ENCODE measurements around the gene TMEM167A. TPM values are rescaled to one million over a fixed set of nuclear protein-coding genes. Genes with fewer than 3 reads are reported as not detected.

Gene TMEM167A
- total RNA-seq: 10 to 100 TPM; 33.8 to 37.1 TPM
- 43.6 TPM for polyA plus RNA-seq (2013, experiment 1 of 2)
- 43.2 TPM for polyA plus RNA-seq (2013, experiment 2 of 2)
- total RNA-seq: 52.3 to 202 (median 96.3) reads per million in 172 experiments

GRCh38 chr5:83076742-83077661 lies at the start of gene TMEM167A, which contains the start of gene XRCC4:
Gene TMEM167A (minus strand): TSS chr5:83077394. CDS start chr5:83077323, 71 bp downstream.
Gene XRCC4 (plus strand): TSS chr5:83077547. CDS start chr5:83104920, 27,373 bp downstream.
- peak within 1 kb of the TSS; percentile 94 for H3K4me3 Mint-ChIP-seq
- peaks cover 61% of the 10 kb centered on the region for H3K4me1 Mint-ChIP-seq (ENCODE audit: low read depth)
- Histone ChIP-seq H3K36me3 (ENCODE audit: insufficient read depth, low read length) (no peaks in the 10 kb centered on the region), H3K4me1 (ENCODE audit: insufficient read depth, low read length) (peaks cover 18% of the 10 kb centered on the region), H3K27me3 (ENCODE audit: control insufficient read depth in 1 of 2, insufficient read depth in 2 of 2, low read length in 2 of 2) (no peaks in the 10 kb centered on the region), H3K27ac (ENCODE audit: low read depth in 1 of 2, low read length in 2 of 2) (peak within 1 kb of the TSS; percentile 83 to 88), H3K9me3 (ENCODE audit: control insufficient read depth in 1 of 2, insufficient read depth in 1 of 2, low read length in 2 of 2) (no peaks in the 10 kb centered on the region), H3K4me3 (ENCODE audit: low read length) (peak within 1 kb of the TSS; percentile 76)
- no peaks in the 10 kb centered on the region for H3K27me3 Mint-ChIP-seq
- peak within 1 kb of the TSS; percentile 95 for H3K27ac Mint-ChIP-seq
- TF ChIP-seq CTCF (IDR thresholded peaks at IDR 0.05): no peak
- DNase-seq: peak; percentile 81 to 98 (median 89)
- H3K36me3 Mint-ChIP-seq (ENCODE audit: low read depth): peaks cover 45% of the 10 kb centered on the region
- H3K9me3 Mint-ChIP-seq: no peaks in the 10 kb centered on the region
- peak; percentile 98 for ATAC-seq (ENCODE audit: poor library complexity)
- CTCF ChIA-PET: no interaction called here
- intact Hi-C loops (cut with DNase I, micrococcal nuclease): loop anchor here (1.0 to 5.0 kb wide), 4 partner anchors 40 to 800 kb away; partner anchors contain the start of gene RPS23 (in 1 of the 2)
- POLR2A ChIA-PET: interaction anchor here (0.6 to 1.9 kb wide), 15 partner anchors 8 to 1775 kb away, joined by 3 to 9 read pairs (median 4); partner anchors contain the start of genes RPS23, SSBP2 and ZCCHC9

- DNase-seq: no peak
- H3K4me1 ChIP-seq (ENCODE audit: insufficient read depth, low read length): no peaks in the 10 kb centered on the region
- no peaks in the 10 kb centered on the region for H3K36me3 ChIP-seq (ENCODE audit: insufficient read depth, low read length)
- H3K36me3 Mint-ChIP-seq (ENCODE audit: low read depth): peaks cover 47% of the 10 kb centered on the region
- no peak overlapping the region for H3K27ac ChIP-seq (ENCODE audit: low read depth in 1 of 2, low read length in 2 of 2)
- TF ChIP-seq CTCF (IDR thresholded peaks at IDR 0.05): no peak
- CTCF ChIA-PET: interaction anchor here (0.6 kb wide), 1 partner anchor 132 kb away, joined by 6 read pairs; no protein-coding TSS in a partner anchor
- POLR2A ChIA-PET: no interaction called here
- H3K27me3 Mint-ChIP-seq: no peaks in the 10 kb centered on the region
- no peak overlapping the region for H3K27ac Mint-ChIP-seq
- H3K4me3 ChIP-seq (ENCODE audit: low read length): no peak overlapping the region
- H3K27me3 ChIP-seq (ENCODE audit: control insufficient read depth in 1 of 2, insufficient read depth in 2 of 2, low read length in 2 of 2): no peaks in the 10 kb centered on the region
- no peak overlapping the region for H3K4me3 Mint-ChIP-seq
- H3K9me3 ChIP-seq (ENCODE audit: control insufficient read depth in 1 of 2, insufficient read depth in 1 of 2, low read length in 2 of 2): no peaks in the 10 kb centered on the region
- peaks cover 7% of the 10 kb centered on the region for H3K9me3 Mint-ChIP-seq
- intact Hi-C loops (cut with DNase I, micrococcal nuclease): no loop called here
- no peaks in the 10 kb centered on the region for H3K4me1 Mint-ChIP-seq (ENCODE audit: low read depth)
- no peak for ATAC-seq (ENCODE audit: poor library complexity)
Measured at GRCh38 chr5:83126501-83126900, 49.3 kb upstream of the TMEM167A start.

GRCh38 chr5:83125560-83125959 lies 48.4 kb upstream of the TMEM167A start:
- no peak for TF ChIP-seq CTCF (IDR thresholded peaks at IDR 0.05)
- Mint-ChIP-seq H3K4me3 (no peak overlapping the region), H3K4me1 (ENCODE audit: low read depth) (no peaks in the 10 kb centered on the region), H3K36me3 (ENCODE audit: low read depth) (peaks cover 42% of the 10 kb centered on the region), H3K27ac (no peak overlapping the region), H3K27me3 (no peaks in the 10 kb centered on the region), H3K9me3 (peaks cover 2% of the 10 kb centered on the region)
- H3K4me1 ChIP-seq (ENCODE audit: insufficient read depth, low read length): no peaks in the 10 kb centered on the region
- H3K27me3 ChIP-seq (ENCODE audit: control insufficient read depth in 1 of 2, insufficient read depth in 2 of 2, low read length in 2 of 2): no peaks in the 10 kb centered on the region
- DNase-seq (no peak), ATAC-seq (ENCODE audit: poor library complexity) (no peak)
- CTCF ChIA-PET: no interaction called here
- H3K4me3 ChIP-seq (ENCODE audit: low read length): no peak overlapping the region
- no peaks in the 10 kb centered on the region for H3K9me3 ChIP-seq (ENCODE audit: control insufficient read depth in 1 of 2, insufficient read depth in 1 of 2, low read length in 2 of 2)
- POLR2A ChIA-PET: interaction anchor here (0.6 kb wide), 1 partner anchor 197 kb away, joined by 3 read pairs; no protein-coding TSS in a partner anchor
- intact Hi-C loops (cut with DNase I, micrococcal nuclease): no loop called here
- no peaks in the 10 kb centered on the region for H3K36me3 ChIP-seq (ENCODE audit: insufficient read depth, low read length)
- H3K27ac ChIP-seq (ENCODE audit: low read depth in 1 of 2, low read length in 2 of 2): no peak overlapping the region
